ENCODE data around the gene HMGXB4.

GRCh38 chr22:35208003-35208402 lies 49.3 kb upstream of the HMGXB4 start:
- TF ChIP-seq CTCF (IDR thresholded peaks at IDR 0.05), result no peak
- no peak for TF ChIP-seq EP300 (IDR thresholded peaks at IDR 0.05)
